HEK293T (cell line): ENCODE results near the gene CSNK2A2.

Experiments
- CTCF ChIA-PET: fragments of 350-600 bp; formaldehyde crosslinking; extraction: SDS; loops from one replicate; lab custom pipeline; 2021; ENCODE audit warnings: antibody characterized with exemption, inconsistent platforms; lab: Yijun Ruan, JAX
- POLR2A ChIA-PET: fragments of 350-600 bp; formaldehyde crosslinking; extraction: SDS; loops from one replicate; lab custom pipeline; 2020; ENCODE audit warnings: antibody characterized with exemption, inconsistent platforms; lab: Yijun Ruan, JAX
- DNase-seq: peaks from one replicate; pipeline ENCODE4 v3.0.0; 2012; ENCODE audit warnings: mixed read lengths; ENCODE audit errors: extremely low spot score
- ARNT ChIP-seq: fragments of 450-650 bp; IDR thresholded peaks from 2 replicates; pipeline ENCODE4 v1.6.1; 2017; ENCODE audit warnings: mild to moderate bottlenecking
- BHLHE40 ChIP-seq: fragments of 450-650 bp; IDR thresholded peaks from 2 replicates; pipeline ENCODE4 v1.6.1; 2016; ENCODE audit warnings: mild to moderate bottlenecking, moderate library complexity, borderline replicate concordance
- CTBP1 ChIP-seq: fragments of 450-650 bp; IDR thresholded peaks from 2 replicates; pipeline ENCODE4 v1.6.1; 2016; ENCODE audit warnings: borderline replicate concordance
- ELF4 ChIP-seq: fragments of 450-650 bp; IDR thresholded peaks from 2 replicates; pipeline ENCODE4 v1.6.1; 2017; ENCODE audit warnings: antibody characterized with exemption
- FOXA1 ChIP-seq: fragments of 450-650 bp; IDR thresholded peaks from 2 replicates; pipeline ENCODE4 v1.6.1; 2016; ENCODE audit warnings: mild to moderate bottlenecking
- FOXK2 ChIP-seq: fragments of 450-650 bp; IDR thresholded peaks from 2 replicates; pipeline ENCODE4 v1.6.1; 2016; ENCODE audit warnings: mild to moderate bottlenecking
- FOXM1 ChIP-seq: fragments of 450-650 bp; IDR thresholded peaks from 2 replicates; pipeline ENCODE4 v1.6.1; 2017; ENCODE audit warnings: mild to moderate bottlenecking, borderline replicate concordance
- HDGF ChIP-seq: fragments of 450-650 bp; IDR thresholded peaks from 2 replicates; pipeline ENCODE4 v1.6.1; 2017; ENCODE audit warnings: antibody characterized with exemption, borderline replicate concordance
- L3MBTL2 ChIP-seq: fragments of 450-650 bp; conservative IDR thresholded peaks from 2 replicates; pipeline ENCODE4 v1.6.1; 2016; ENCODE audit warnings: mild to moderate bottlenecking
- LEF1 ChIP-seq: fragments of 450-650 bp; IDR thresholded peaks from 2 replicates; pipeline ENCODE4 v1.6.1; 2017; ENCODE audit warnings: mild to moderate bottlenecking, borderline replicate concordance
- NFRKB ChIP-seq: fragments of 450-650 bp; IDR thresholded peaks from 2 replicates; pipeline ENCODE4 v1.6.1; 2016; ENCODE audit warnings: mild to moderate bottlenecking, moderate library complexity
- SP1 ChIP-seq: fragments of 450-650 bp; IDR thresholded peaks from 2 replicates; pipeline ENCODE4 v1.6.1; 2017
- SUZ12 ChIP-seq: fragments of 450-650 bp; IDR thresholded peaks from 2 replicates; pipeline ENCODE4 v1.6.1; 2016; ENCODE audit warnings: mild to moderate bottlenecking
- TARDBP ChIP-seq: fragments of 450-650 bp; IDR thresholded peaks from 2 replicates; pipeline ENCODE4 v1.6.1; 2016
- ZNF384 ChIP-seq: fragments of 450-650 bp; IDR thresholded peaks from 2 replicates; pipeline ENCODE4 v1.6.1; 2016
- TF ChIP-seq, protein P1 (sequence below): fragments of 450-650 bp; IDR thresholded peaks from 2 replicates; pipeline ENCODE4 v1.6.1; 2016

CSNK2A2 gene

DNA sequence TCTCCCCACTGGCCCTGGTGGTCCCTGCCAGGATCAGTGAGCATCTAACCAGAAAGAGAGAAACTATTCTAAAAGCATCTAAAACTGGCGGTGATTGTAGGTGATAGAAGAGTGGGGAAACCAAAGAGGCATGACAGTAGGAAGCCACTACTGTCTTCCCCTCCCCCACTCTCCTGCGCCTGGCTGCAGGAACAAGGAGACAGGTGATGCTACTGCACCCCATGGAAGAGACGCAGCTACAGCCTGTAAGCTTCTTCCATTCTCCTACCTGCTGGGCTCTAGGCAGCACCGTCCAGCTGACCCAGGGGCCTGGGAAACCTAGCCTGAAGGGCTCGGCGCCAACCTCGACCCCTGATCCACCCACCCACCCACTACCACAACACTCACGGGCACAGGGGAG, 32.4 kb upstream of the CSNK2A2 start:
- DNase-seq = no peak
- TF ChIP-seq ZNF384 = no peak
- TF ChIP-seq, protein P1, sequence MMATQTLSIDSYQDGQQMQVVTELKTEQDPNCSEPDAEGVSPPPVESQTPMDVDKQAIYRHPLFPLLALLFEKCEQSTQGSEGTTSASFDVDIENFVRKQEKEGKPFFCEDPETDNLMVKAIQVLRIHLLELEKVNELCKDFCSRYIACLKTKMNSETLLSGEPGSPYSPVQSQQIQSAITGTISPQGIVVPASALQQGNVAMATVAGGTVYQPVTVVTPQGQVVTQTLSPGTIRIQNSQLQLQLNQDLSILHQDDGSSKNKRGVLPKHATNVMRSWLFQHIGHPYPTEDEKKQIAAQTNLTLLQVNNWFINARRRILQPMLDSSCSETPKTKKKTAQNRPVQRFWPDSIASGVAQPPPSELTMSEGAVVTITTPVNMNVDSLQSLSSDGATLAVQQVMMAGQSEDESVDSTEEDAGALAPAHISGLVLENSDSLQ = no peak
- no peak for TF ChIP-seq NFRKB
- TF ChIP-seq SUZ12 = no peak
- ChIA-PET CTCF (no interaction called here), POLR2A (no interaction called here)

DNA sequence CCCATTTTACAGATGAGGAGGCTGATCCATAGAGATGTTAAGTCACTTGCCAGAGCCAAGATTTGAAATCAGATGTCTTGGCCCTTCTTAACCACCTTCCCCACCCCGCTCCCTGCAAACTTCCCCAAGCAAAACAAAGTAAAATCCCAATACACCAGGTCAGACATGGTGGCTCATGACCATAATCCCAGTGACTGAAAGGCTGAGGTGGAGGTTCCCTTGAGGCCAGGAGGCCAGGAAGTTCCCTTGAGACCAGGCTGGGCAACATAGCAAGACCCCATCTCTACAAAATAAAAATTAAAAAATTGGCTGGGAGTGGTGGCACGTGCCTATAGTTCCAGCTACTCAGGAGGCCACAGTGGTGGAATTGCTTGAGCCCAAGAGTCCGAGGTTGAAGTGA, 28.9 kb upstream of the CSNK2A2 start:
- TF ChIP-seq FOXM1 (no peak), HDGF (no peak), FOXK2 (no peak), CTBP1 (no peak), ARNT (no peak), SUZ12 (no peak), SP1 (no peak), TARDBP (no peak), ELF4 (no peak), FOXA1 (no peak), BHLHE40 (no peak), ZNF384 (no peak), LEF1 (no peak), NFRKB (no peak), L3MBTL2 (no peak)
- TF ChIP-seq, protein P1 = no peak
- POLR2A ChIA-PET = no interaction called here
- CTCF ChIA-PET = no interaction called here
- no peak for DNase-seq

DNA sequence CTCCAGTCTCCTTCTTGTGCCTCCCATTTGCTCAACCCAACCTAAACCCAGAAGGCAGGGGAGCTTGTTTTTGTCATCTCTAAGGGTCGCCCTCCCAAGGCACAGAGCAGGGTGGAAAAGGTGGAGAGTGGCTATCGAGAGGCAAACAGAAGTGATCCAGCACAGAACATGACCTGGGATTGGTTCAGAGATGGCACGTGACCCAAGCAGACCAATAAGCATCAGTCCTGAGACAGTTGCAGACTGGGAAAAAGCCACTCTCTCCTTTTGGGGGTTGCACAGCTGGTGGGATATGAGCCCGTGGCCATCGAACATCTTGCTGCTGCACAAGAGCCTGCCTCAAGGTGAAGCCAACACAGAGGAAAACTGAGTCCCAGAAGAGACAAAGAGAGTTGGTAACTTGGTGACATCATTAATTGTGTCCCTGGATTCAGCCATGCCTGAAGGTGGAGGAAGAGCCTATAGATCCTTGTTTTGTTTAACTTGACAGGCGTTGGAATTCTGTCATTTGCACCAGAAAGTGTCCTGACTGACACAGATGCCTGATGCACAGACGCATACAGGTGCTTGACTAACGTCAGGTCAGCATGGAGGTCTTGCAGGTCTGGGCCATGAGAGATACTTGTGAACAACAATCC, 28.2 kb upstream of the CSNK2A2 start:
- no peak for DNase-seq
- CTCF ChIA-PET = no interaction called here
- POLR2A ChIA-PET = no interaction called here
- no peak for TF ChIP-seq L3MBTL2

DNA sequence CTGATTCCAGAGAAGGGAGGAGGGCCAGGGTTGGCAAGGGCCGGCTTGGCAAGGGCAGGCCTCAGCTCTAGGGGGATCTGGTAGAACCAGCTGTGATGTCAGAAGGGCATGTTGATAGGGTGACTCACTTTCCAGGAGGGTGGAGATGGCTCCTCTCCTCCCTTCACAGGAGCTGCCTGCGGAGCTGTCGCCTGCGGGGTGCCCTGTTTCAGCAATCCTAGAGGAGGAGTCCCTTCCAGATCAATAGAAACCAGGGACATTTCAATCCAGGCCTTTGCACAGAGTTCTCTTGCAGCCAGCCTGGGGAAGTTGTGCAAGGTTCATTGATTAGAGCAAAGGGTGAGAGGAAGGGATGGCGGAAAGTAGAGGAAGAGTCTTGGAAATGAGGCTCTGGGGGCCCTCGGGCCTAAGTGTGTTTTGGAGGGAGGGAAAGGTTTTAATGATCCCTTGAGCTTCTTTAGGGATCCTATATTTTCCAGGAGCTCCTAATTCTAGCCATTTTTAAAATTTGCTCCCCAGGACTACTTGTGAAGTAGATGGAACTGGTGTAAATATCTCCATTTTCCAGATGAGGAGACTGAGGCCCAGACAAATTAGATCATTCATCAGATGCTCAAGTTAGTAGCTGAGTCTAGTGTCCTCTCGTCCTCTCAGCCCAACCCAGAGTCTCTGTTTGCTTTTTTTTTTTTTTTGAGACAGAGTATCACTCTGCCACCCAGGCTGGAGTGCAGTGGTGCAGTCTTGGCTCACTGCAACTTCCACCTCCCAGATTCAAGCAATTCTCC, 24.8 kb upstream of the CSNK2A2 start:
- DNase-seq = no peak
- no peak for TF ChIP-seq ZNF384
- TF ChIP-seq FOXA1 = no peak
- TF ChIP-seq FOXM1 = no peak
- no peak for TF ChIP-seq SUZ12
- TF ChIP-seq L3MBTL2 = no peak
- ChIA-PET CTCF (no interaction called here), POLR2A (no interaction called here)

DNA sequence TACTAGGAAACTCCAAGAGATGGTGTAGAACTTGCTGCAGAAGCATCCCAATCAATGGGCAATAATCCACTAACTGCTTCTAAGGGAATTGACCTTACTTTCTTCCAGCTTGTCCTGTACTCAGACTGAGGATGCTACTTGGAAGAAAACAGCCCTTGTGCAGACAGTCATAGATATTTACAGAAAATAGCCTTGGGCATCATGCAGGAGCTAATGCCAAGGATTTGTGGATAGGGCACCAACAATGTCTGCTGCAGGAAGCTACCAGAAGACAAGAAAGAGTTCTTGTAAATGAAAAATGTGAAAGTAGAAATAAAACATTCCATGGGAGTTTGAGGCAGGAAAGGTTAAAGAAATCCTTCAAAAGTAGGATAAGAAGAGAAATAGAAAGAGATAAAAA, 21.5 kb upstream of the CSNK2A2 start:
- no peak for TF ChIP-seq FOXM1
- no peak for TF ChIP-seq FOXK2
- TF ChIP-seq NFRKB = no peak
- no peak for TF ChIP-seq LEF1
- no peak for TF ChIP-seq HDGF
- DNase-seq = no peak
- ChIA-PET CTCF (interaction anchor here (0.6 kb wide), 1 partner anchor 365 kb away, joined by 4 read pairs; no protein-coding TSS in a partner anchor), POLR2A (no interaction called here)

DNA sequence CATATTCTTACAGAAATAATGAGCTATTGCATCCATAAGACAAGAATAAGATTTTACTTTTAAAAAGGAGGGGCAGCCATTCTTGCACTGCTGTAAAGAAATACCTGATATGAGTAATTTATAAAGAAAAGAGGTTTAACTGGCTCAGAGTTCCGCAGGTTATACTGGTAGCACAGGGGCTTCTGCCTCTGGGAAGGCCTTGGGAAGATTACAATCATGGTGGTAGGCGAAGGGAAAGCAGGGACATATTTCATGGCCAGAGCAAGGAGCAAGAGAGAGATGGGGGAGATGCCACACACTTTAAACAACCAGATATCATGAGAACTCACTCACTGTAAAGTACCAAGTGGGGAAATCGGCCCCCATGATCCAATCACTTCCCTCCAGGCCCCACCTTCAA, 20.9 kb upstream of the CSNK2A2 start:
- ChIA-PET POLR2A (no interaction called here), CTCF (interaction anchor here (0.6 kb wide), 1 partner anchor 365 kb away, joined by 4 read pairs; no protein-coding TSS in a partner anchor)
- TF ChIP-seq, protein P1 = no peak
- TF ChIP-seq FOXK2 = no peak
- no peak for TF ChIP-seq LEF1
- TF ChIP-seq FOXA1 = no peak
- no peak for TF ChIP-seq ARNT
- no peak for TF ChIP-seq HDGF
- no peak for TF ChIP-seq SUZ12
- TF ChIP-seq ELF4 = no peak
- no peak for TF ChIP-seq SP1
- no peak for TF ChIP-seq BHLHE40
- TF ChIP-seq ZNF384 = no peak
- no peak for TF ChIP-seq NFRKB
- TF ChIP-seq CTBP1 = no peak
- TF ChIP-seq TARDBP = no peak
- TF ChIP-seq FOXM1 = no peak
- no peak for TF ChIP-seq L3MBTL2
- no peak for DNase-seq
